GM18505 (cell line): ENCODE results near the gene CEP192.

Experiments used
- ATAC-seq: cut with Tn5 transposase; IDR thresholded peaks from one replicate; pipeline ENCODE4 v1.9.1; 2021; ENCODE audit not compliant: unreplicated experiment
- POLR2A ChIP-seq: IDR thresholded peaks from 4 replicates; pipeline ENCODE4 v1.6.1; 2011; ENCODE audit warnings: borderline replicate concordance; ENCODE audit not compliant: insufficient read depth, insufficient read length; ENCODE audit errors: extremely low read depth

The CEP192 gene

GRCh38 chr18:12998332-12999060 lies 7.3 kb downstream of the CEP192 start:
- no peak for ATAC-seq
- no peak for TF ChIP-seq POLR2A

- no peak for ATAC-seq
- no peak for TF ChIP-seq POLR2A
These were observed 12.3 kb downstream of the CEP192 start for GRCh38 chr18:13003466-13003896.

GRCh38 chr18:13004396-13004795 lies 13.2 kb downstream of the CEP192 start:
- no peak for ATAC-seq
- TF ChIP-seq POLR2A, result no peak

GRCh38 chr18:13005289-13005688 lies 14.1 kb downstream of the CEP192 start:
- no peak for TF ChIP-seq POLR2A
- no peak for ATAC-seq

GRCh38 chr18:13006531-13007247 lies 15.5 kb downstream of the CEP192 start:
- no peak for TF ChIP-seq POLR2A
- no peak for ATAC-seq

- TF ChIP-seq POLR2A, result no peak
- no peak for ATAC-seq
These were observed 16.0 kb downstream of the CEP192 start for GRCh38 chr18:13007248-13007560.

- ATAC-seq, result no peak
- TF ChIP-seq POLR2A, result no peak
These were observed 20.6 kb downstream of the CEP192 start for GRCh38 chr18:13011719-13012118.

- no peak for ATAC-seq
- no peak for TF ChIP-seq POLR2A
These were observed 23.1 kb downstream of the CEP192 start for GRCh38 chr18:13014232-13014631.

GRCh38 chr18:13014818-13015217 lies 23.7 kb downstream of the CEP192 start:
- no peak for TF ChIP-seq POLR2A
- no peak for ATAC-seq

- no peak for ATAC-seq
- TF ChIP-seq POLR2A, result no peak
These were observed 26.2 kb downstream of the CEP192 start for GRCh38 chr18:13017247-13017875.

GRCh38 chr18:13018374-13018773 lies 27.2 kb downstream of the CEP192 start:
- TF ChIP-seq POLR2A, result no peak
- no peak for ATAC-seq

- TF ChIP-seq POLR2A, result no peak
- ATAC-seq, result no peak
These were observed 28.1 kb downstream of the CEP192 start for GRCh38 chr18:13019301-13019700.

GRCh38 chr18:13022644-13023043 lies 31.5 kb downstream of the CEP192 start:
- ATAC-seq, result no peak
- no peak for TF ChIP-seq POLR2A

- no peak for TF ChIP-seq POLR2A
- no peak for ATAC-seq
These were observed 34.1 kb downstream of the CEP192 start for GRCh38 chr18:13025233-13025632.
